Sigmoid colon (tissue), 7 donors: ENCODE results near the gene CRABP1. TPM values are rescaled to one million over a fixed set of nuclear protein-coding genes. Genes with fewer than 3 reads are reported as not detected.

Experiments used
- DNase-seq: peaks from one replicate; pipeline ENCODE4 v3.0.0-alpha.2; 2019
- H3K27ac ChIP-seq, 4 donors: fragments of 200-600 bp; sonication (generic); one replicate each; pipeline ENCODE4 v1.5.1; 2016 to 2019; ENCODE audit warnings: mild to moderate bottlenecking in 1 of 4
- H3K27me3 ChIP-seq, 3 donors: fragments of 200-600 bp; sonication (generic); one replicate each; pipeline ENCODE4 v1.5.1; 2019; ENCODE audit warnings: mild to moderate bottlenecking in 1 of 3
- H3K36me3 ChIP-seq, 4 donors: fragments of 200-600 bp; sonication (generic); one replicate each; pipeline ENCODE4 v1.5.1; 2016 to 2019
- H3K4me1 ChIP-seq, 4 donors: fragments of 200-600 bp; sonication (generic); one replicate each; pipeline ENCODE4 v1.5.1; 2017 to 2019
- H3K4me3 ChIP-seq, 4 donors: fragments of 200-600 bp; sonication (generic); one replicate each; pipeline ENCODE4 v1.5.1; 2017 to 2019; ENCODE audit warnings: mild to moderate bottlenecking in 2 of 4, moderate library complexity in 1 of 4
- H3K9me3 ChIP-seq, 4 donors: fragments of 200-600 bp in 3 of 4; sonication (generic) in 3 of 4; one replicate each; pipeline versions ENCODE4 v1.5.1 to v1.6.1; 2013 to 2019
- EP300 ChIP-seq, 4 donors: sonication (generic); formaldehyde crosslinking; IDR thresholded peaks; one replicate each; pipeline ENCODE4 v1.6.1; 2017; ENCODE audit warnings: antibody characterized with exemption in 4 of 4
- POLR2A ChIP-seq, 2 donors: fragments of 450-650 bp; IDR thresholded peaks; one replicate each; pipeline ENCODE4 v1.6.1; 2016; ENCODE audit warnings: antibody characterized with exemption in 2 of 2, mild to moderate bottlenecking in 2 of 2, moderate library complexity in 2 of 2
- POLR2AphosphoS5 ChIP-seq, 4 donors: sonication (generic); formaldehyde crosslinking; IDR thresholded peaks; one replicate each; pipeline ENCODE4 v1.6.1; 2017; ENCODE audit warnings: antibody characterized with exemption in 4 of 4
- WGBS, 2 donors: extraction: QIAGEN DNeasy Blood & Tissue Kit; methylation state at CpG; one replicate each; pipeline ENCODE4 v1.1.7; 2013; 5-methylcytosine and 5-hydroxymethylcytosine counted together
- intact Hi-C: fragments of 100-400 bp; cut with DNase I; formaldehyde crosslinking; loops from one replicate; pipeline ENCODE4 v1.15.1; 2023
- polyA plus RNA-seq, 3 donors: library from polyadenylated mRNA; stranded (reverse); fragments of 200-250 nt; gene quantifications; one replicate each; pipeline ENCODE4 v1.2.3, GENCODE V29; 2013
- total RNA-seq, 4 donors: library from RNA; depleted of rRNA; stranded (reverse); fragments of >200 nt; gene quantifications; one replicate each; pipeline ENCODE4 v1.1.0, GENCODE V29; 2016
- TF ChIP-seq, protein P1 (sequence below), 4 experiments: fragments of 450-650 bp in 3 of 4; fragments of 200-600 bp in 1 of 4; IDR thresholded peaks; one replicate each; pipeline ENCODE4 v1.5.1; 2016 to 2019; ENCODE audit warnings: antibody characterized with exemption in 4 of 4, mild to moderate bottlenecking in 3 of 4, moderate library complexity in 2 of 4
- donor health status: healthy with polysubstance abuse.
- donor health status: Bipolar disorder and iron deficiency.
- donor health status: healthy.

Gene CRABP1
- total and polyA plus RNA-seq, 7 donors: 2.1 to 8.2 (median 4.5) TPM; not detected in 2

DNA sequence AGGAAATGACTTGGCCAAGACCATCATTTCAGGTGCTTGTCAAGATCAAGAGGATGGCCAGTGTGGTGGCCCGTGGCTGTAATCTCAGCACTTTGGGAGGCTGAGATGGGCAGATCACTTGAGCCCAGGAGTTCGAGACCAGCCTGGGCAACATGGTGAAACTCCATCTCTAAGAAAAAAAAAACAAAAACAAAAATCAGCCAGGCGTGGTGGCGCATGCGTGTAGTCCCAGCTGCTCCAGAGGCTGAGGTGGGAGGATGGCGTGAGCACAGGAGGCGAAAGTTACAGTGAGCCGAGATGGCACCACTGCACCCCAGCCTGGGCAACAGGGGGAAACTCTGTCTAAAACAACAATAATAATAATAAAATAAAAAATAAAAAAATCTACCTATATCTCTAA, 15.0 kb downstream of the CRABP1 start:
- no peak for DNase-seq
- Histone ChIP-seq H3K4me1 (peaks cover 0 to 6% (median 2%) of the 10 kb centered on the region in 4 donors), H3K27ac (no peak overlapping the region), H3K9me3 (no peaks in the 10 kb centered on the region), H3K4me3 (no peak overlapping the region), H3K36me3 (no peaks in the 10 kb centered on the region), H3K27me3 (no peaks in the 10 kb centered on the region)
- WGBS, 2 donors: 89% methylated on average over 8 of the region's 8 CpGs
- intact Hi-C loops: no loop called here
- no peak for TF ChIP-seq POLR2A (IDR thresholded peaks at IDR 0.05)
- TF ChIP-seq, protein P1, sequence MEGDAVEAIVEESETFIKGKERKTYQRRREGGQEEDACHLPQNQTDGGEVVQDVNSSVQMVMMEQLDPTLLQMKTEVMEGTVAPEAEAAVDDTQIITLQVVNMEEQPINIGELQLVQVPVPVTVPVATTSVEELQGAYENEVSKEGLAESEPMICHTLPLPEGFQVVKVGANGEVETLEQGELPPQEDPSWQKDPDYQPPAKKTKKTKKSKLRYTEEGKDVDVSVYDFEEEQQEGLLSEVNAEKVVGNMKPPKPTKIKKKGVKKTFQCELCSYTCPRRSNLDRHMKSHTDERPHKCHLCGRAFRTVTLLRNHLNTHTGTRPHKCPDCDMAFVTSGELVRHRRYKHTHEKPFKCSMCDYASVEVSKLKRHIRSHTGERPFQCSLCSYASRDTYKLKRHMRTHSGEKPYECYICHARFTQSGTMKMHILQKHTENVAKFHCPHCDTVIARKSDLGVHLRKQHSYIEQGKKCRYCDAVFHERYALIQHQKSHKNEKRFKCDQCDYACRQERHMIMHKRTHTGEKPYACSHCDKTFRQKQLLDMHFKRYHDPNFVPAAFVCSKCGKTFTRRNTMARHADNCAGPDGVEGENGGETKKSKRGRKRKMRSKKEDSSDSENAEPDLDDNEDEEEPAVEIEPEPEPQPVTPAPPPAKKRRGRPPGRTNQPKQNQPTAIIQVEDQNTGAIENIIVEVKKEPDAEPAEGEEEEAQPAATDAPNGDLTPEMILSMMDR (IDR thresholded peaks at IDR 0.05): no peak
- no peak for TF ChIP-seq POLR2AphosphoS5 (IDR thresholded peaks at IDR 0.05)
- TF ChIP-seq EP300 (IDR thresholded peaks at IDR 0.05): no peak

DNA sequence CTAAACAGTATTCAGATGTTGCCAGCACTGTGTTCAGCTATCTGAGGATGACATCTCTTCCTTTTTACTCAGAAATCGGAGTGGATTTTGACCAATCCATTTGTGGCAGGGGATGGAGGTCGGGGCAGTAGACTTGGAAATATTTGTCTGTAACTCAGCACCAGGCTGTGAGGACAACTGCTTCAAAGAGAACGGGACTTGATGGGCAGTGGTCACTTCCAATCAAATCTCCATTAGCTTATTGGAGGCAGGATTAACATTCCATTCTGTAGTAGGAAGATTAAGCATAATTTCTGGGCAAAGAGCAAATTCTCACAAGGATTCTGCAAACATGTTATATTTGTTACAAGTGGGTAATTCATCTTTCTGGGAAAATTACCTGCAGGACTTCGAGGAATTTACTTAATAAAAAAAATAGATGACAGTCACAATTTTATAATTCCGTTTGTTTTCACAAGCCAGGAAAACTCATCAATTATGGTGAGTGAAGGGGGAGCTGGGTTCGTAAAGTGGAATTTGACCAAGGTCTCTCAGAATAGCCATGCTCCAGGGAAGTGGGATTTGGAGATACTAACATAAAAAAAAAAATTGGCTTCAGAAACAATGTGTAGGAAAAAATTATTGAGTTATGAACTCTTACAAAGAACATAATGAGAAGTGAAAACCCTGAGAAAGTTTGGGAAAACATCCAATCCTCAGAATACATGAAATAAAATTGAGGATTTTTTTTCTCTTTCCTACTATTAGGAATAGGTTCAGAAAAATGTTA, 18.1 kb downstream of the CRABP1 start:
- Histone ChIP-seq H3K4me3 (no peak overlapping the region), H3K4me1 (peaks cover 0 to 23% (median 13%) of the 10 kb centered on the region in 4 donors), H3K27me3 (no peaks in the 10 kb centered on the region), H3K27ac (no peak overlapping the region), H3K36me3 (no peaks in the 10 kb centered on the region), H3K9me3 (no peaks in the 10 kb centered on the region)
- 65 to 69% methylated on average over 6 of the region's 6 CpGs for WGBS, 2 donors
- intact Hi-C loops: no loop called here
- no peak for TF ChIP-seq POLR2A (IDR thresholded peaks at IDR 0.05)
- TF ChIP-seq EP300 (IDR thresholded peaks at IDR 0.05): no peak
- TF ChIP-seq POLR2AphosphoS5 (IDR thresholded peaks at IDR 0.05): no peak
- TF ChIP-seq, protein P1 (IDR thresholded peaks at IDR 0.05): no peak
- DNase-seq: no peak

DNA sequence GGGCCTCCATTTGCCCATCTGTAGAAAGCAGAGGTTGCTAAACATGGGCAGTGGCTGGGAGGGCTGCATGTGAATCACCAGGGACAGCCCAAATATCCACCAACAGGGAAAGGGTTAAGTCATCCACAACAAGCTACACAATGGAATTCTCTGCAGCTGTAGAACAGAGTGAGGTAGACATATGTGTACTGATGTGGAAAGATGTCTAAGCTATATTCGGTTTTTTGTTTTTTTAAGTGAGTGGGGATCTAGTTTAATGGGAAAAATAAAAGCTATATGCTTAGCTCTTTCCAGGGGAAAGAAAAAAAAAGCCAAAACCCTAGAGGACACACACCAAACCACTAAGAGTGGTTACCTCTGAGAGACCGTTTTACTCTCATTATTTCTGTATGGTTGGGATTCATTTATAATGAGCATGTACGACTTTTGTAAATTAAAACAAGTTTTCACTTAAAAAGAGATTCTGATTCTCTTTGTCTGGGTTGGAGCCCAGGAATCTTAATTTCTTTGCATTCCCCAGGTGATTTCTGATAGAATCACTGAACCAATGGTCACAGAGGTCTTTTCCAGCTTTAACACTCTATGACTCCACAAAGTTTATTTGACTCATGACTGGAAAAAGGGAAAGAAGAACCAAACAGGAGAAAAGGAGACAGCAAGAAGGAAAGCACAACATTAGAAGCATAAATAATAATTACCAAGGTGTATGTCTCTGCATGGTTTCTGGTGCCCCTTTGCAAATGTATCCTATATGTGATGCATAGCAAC, 19.1 kb downstream of the CRABP1 start:
- H3K9me3 ChIP-seq: no peaks in the 10 kb centered on the region
- DNase-seq: no peak
- no peak for TF ChIP-seq EP300 (IDR thresholded peaks at IDR 0.05)
- 85 to 89% methylated on average over 3 of the region's 3 CpGs for WGBS, 2 donors
- no peak overlapping the region for H3K4me3 ChIP-seq
- H3K4me1 ChIP-seq: peaks cover 0 to 26% (median 14%) of the 10 kb centered on the region in 4 donors
- H3K27ac ChIP-seq: no peak overlapping the region
- intact Hi-C loops: no loop called here
- H3K27me3 ChIP-seq: no peaks in the 10 kb centered on the region
- no peaks in the 10 kb centered on the region for H3K36me3 ChIP-seq

DNA sequence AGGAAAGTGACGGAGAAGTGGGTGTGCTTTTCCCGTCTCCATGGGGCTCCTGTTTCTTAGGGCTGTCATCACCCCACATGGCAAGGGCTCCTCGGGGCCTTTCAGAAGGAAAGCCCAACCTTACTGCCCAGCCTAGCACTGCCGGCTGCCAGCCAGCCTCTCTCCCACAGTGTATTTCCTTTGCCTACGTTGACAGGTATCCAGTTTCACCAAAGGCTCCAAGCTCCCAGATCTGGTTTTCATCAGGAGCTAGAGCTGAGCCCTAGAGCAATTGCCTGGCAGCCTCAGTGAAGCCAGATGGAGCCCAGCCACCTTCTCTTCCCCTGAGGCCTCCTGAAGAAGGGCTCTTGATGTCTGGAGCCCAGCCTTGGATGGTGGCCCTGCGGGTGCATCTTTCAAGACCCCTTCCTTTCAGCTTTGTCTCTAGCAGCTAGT, 20.2 kb downstream of the CRABP1 start:
- H3K27ac ChIP-seq: peak overlapping the region in 3 of 4 donors; percentile 15 to 71 (median 34)
- H3K4me3 ChIP-seq: no peak overlapping the region
- H3K27me3 ChIP-seq: no peaks in the 10 kb centered on the region
- no peaks in the 10 kb centered on the region for H3K36me3 ChIP-seq
- no peaks in the 10 kb centered on the region for H3K9me3 ChIP-seq
- peak; percentile 62 to 89 (median 76) for TF ChIP-seq POLR2AphosphoS5 (IDR thresholded peaks at IDR 0.05)
- TF ChIP-seq EP300 (IDR thresholded peaks at IDR 0.05): peak in 1 of 4 donors; percentile 39
- no peak for TF ChIP-seq POLR2A (IDR thresholded peaks at IDR 0.05)
- TF ChIP-seq, protein P1 (IDR thresholded peaks at IDR 0.05): no peak
- peak; percentile 88 for DNase-seq
- intact Hi-C loops: no loop called here
- H3K4me1 ChIP-seq: peaks cover 0 to 30% (median 16%) of the 10 kb centered on the region in 4 donors
- 87 to 89% methylated on average over 6 of the region's 6 CpGs for WGBS, 2 donors
